Naive thymus-derived CD4-positive, alpha-beta T cell (primary cell): Measurements from ENCODE around the gene DYRK1B. TPM values are rescaled to one million over a fixed set of nuclear protein-coding genes. Genes with fewer than 3 reads are reported as not detected.

Experiments used
- ATAC-seq: fragments of 150-1000 bp; cut with Tn5 transposase; 2 replicates; pipeline ENCODE4 v1.10.0; 2021; ENCODE audit warnings: mild to moderate bottlenecking, moderate library complexity
- CTCF ChIA-PET: fragments of 350-600 bp; sonication (Branson Sonifier 250); formaldehyde crosslinking; loops from one replicate; lab custom pipeline; 2021; ENCODE audit warnings: antibody characterized with exemption; lab: Charles Lee
- POLR2A ChIA-PET: fragments of 350-600 bp; sonication (Branson Sonifier 250); formaldehyde crosslinking; loops from one replicate; lab custom pipeline; 2021; ENCODE audit warnings: antibody characterized with exemption, inconsistent platforms; lab: Charles Lee
- DNase-seq, 9 donors: peaks; one replicate each; pipeline versions ENCODE4 v3.0.0 to v3.0.0-alpha.2; 2020 to 2022; ENCODE audit warnings: mixed read lengths in 1 of 9
- H3K27ac ChIP-seq: one replicate; pipeline ENCODE4 v1.7.0; 2013; ENCODE audit warnings: mild to moderate bottlenecking, low read depth, low read length, moderate library complexity
- H3K27me3 ChIP-seq, 2 donors: one replicate each; pipeline ENCODE4 v1.7.0; 2013; ENCODE audit warnings: low read length in 2 of 2, mild to moderate bottlenecking in 2 of 2, moderate library complexity in 2 of 2; ENCODE audit not compliant: control insufficient read depth in 2 of 2, insufficient read depth in 2 of 2
- H3K36me3 ChIP-seq, 3 experiments: 1 replicate in 2 of 3; 2 replicates in 1 of 3; pipeline ENCODE4 v1.7.0; 2013; ENCODE audit warnings: low read length in 3 of 3, mild to moderate bottlenecking in 3 of 3, moderate library complexity in 1 of 3; ENCODE audit not compliant: insufficient read depth in 3 of 3, control insufficient read depth in 2 of 3
- H3K4me1 ChIP-seq, 2 donors: one replicate each; pipeline ENCODE4 v1.7.0; 2013; ENCODE audit warnings: low read length in 2 of 2, mild to moderate bottlenecking in 2 of 2, moderate library complexity in 1 of 2; ENCODE audit not compliant: control insufficient read depth in 2 of 2, insufficient read depth in 2 of 2
- H3K4me3 ChIP-seq: 2 replicates; pipeline ENCODE4 v1.7.0; 2013; ENCODE audit warnings: mild to moderate bottlenecking, low read length
- H3K9me3 ChIP-seq, 3 experiments: 1 replicate in 2 of 3; 2 replicates in 1 of 3; pipeline ENCODE4 v1.7.0; 2013; ENCODE audit warnings: low read length in 3 of 3; ENCODE audit not compliant: control insufficient read depth in 2 of 3
- H3K27ac Mint-ChIP-seq, 9 donors: one replicate each; pipeline ENCODE4 v1.8.0; 2020 to 2022; ENCODE audit warnings: mixed read lengths in 9 of 9, mild to moderate bottlenecking in 8 of 9, moderate library complexity in 5 of 9, inconsistent platforms in 2 of 9
- H3K27me3 Mint-ChIP-seq, 5 donors: one replicate each; pipeline ENCODE4 v1.8.0; 2021 to 2022; ENCODE audit warnings: mixed read lengths in 5 of 5, mild to moderate bottlenecking in 1 of 5
- H3K36me3 Mint-ChIP-seq, 5 donors: one replicate each; pipeline ENCODE4 v1.8.0; 2020 to 2022; ENCODE audit warnings: mixed read lengths in 5 of 5, mild to moderate bottlenecking in 3 of 5, inconsistent platforms in 1 of 5
- H3K4me1 Mint-ChIP-seq, 7 donors: one replicate each; pipeline ENCODE4 v1.8.0; 2020 to 2022; ENCODE audit warnings: mixed read lengths in 7 of 7, mild to moderate bottlenecking in 3 of 7, inconsistent platforms in 1 of 7
- H3K4me3 Mint-ChIP-seq, 10 donors: one replicate each; pipeline ENCODE4 v1.8.0; 2020 to 2022; ENCODE audit warnings: mild to moderate bottlenecking in 10 of 10, mixed read lengths in 10 of 10, moderate library complexity in 6 of 10, inconsistent platforms in 2 of 10
- H3K9me3 Mint-ChIP-seq, 11 donors: one replicate each; pipeline ENCODE4 v1.8.0; 2020 to 2022; ENCODE audit warnings: mixed read lengths in 11 of 11, mild to moderate bottlenecking in 4 of 11, inconsistent platforms in 1 of 11, moderate library complexity in 1 of 11
- intact Hi-C, 2 donors: fragments of 100-400 bp; cut with micrococcal nuclease; formaldehyde crosslinking; loops; one replicate each; pipeline ENCODE4 v1.15.1; 2023
- polyA plus RNA-seq, 2 donors: library from polyadenylated mRNA; unstranded; fragments of 300-500 nt; fragmentation: Illumina TruSeq; gene quantifications; one replicate each; pipeline ENCODE4 v1.2.3, GENCODE V29; 2021
- total RNA-seq, 6 experiments: library from RNA in 5 of 6; stranded (reverse) in 5 of 6; gene quantifications; 1 replicate in 5 of 6; 2 replicates in 1 of 6; pipeline ENCODE4 v1.2.3 and lab custom pipeline; 2021 to 2026

The DYRK1B gene
- total and polyA plus RNA-seq, 7 experiments from 2014 or later, result 3.0 to 38.9 (median 20.2) TPM

DNA sequence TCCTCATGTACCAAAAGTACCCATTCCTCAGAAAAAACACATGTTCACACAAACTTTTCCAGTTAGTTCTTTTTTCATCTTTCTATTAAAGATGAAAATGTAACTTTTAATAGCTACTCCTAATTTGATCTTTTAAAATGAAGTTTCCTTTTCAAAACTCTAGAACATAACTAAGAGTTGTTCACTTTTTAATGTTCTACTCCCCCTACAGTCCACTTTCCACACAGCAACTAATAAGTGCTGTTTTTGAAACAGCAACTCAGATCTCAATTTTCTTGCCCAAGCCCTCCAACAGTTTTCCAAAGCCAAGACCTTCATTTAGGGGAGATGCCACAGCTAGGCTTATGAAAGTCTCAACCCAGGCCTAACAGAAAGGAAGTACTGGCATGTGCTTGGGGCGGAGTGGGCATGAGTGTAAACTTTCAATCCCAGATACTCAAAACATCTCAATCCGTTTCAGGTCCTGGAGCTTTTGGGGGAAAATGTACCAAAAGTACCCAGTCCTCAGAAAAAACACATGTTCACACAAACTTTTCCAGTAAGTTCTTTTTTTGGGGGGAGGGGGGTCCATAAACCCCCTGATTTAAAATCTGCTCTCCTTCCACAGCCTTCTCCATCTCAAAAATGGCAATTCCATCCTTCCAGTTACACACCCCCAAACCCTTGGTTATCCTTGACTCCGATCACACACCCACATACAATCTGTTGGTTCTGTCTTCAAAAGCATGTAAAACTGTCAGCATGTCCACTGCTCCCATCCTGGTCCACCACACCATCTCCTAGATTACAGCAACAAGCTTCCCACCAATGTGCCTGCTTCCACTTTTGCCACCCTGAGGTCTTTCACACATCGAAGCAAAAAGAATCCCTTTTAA, 10.2 kb upstream of the DYRK1B start:
- H3K27ac ChIP-seq, result peak overlapping the region; percentile 94
- Mint-ChIP-seq H3K9me3 (no peaks in the 10 kb centered on the region), H3K27me3 (no peaks in the 10 kb centered on the region), H3K36me3 (peaks cover 0 to 11% (median 5%) of the 10 kb centered on the region in 5 donors), H3K4me3 (peak overlapping the region; percentile 82 to 95 (median 92)), H3K27ac (peak overlapping the region; percentile 74 to 99 (median 94)), H3K4me1 (peaks cover 39 to 62% (median 52%) of the 10 kb centered on the region in 7 donors)
- POLR2A ChIA-PET, result interaction anchor here (0.6 to 6.5 kb wide), 4 partner anchors 11 to 302 kb away, joined by 3 to 42 read pairs (median 10); partner anchors contain the start of genes DYRK1B and PSMC4
- ATAC-seq (peak; percentile 34), DNase-seq (peak in 7 of 9 donors; percentile 39 to 59 (median 54))
- peaks cover 13 to 43% of the 10 kb centered on the region in 2 donors for H3K4me1 ChIP-seq
- H3K4me3 ChIP-seq, result peak overlapping the region; percentile 0
- CTCF ChIA-PET, result interaction anchor here (0.6 to 5.6 kb wide), 16 partner anchors 11 to 634 kb away, joined by 3 to 41 read pairs (median 4); partner anchors contain the start of genes DYRK1B and PSMC4
- H3K27me3 ChIP-seq, result no peaks in the 10 kb centered on the region
- peaks cover 0 to 16% (median 3%) of the 10 kb centered on the region in 3 experiments for H3K36me3 ChIP-seq
- intact Hi-C loops, result loop anchor here (1.0 to 5.0 kb wide), 5 partner anchors 51 to 407 kb away; partner anchors contain the start of gene RPS16 (in 1 of the 2)
- no peaks in the 10 kb centered on the region for H3K9me3 ChIP-seq

- Mint-ChIP-seq H3K4me1 (peaks cover 39 to 62% (median 52%) of the 10 kb centered on the region in 7 donors), H3K4me3 (peak overlapping the region in 6 of 10 donors; percentile 28 to 66 (median 47)), H3K36me3 (peaks cover 0 to 15% (median 7%) of the 10 kb centered on the region in 5 donors), H3K9me3 (no peaks in the 10 kb centered on the region), H3K27ac (peak overlapping the region in 8 of 9 donors; percentile 2 to 86 (median 74)), H3K27me3 (no peaks in the 10 kb centered on the region)
- DNase-seq (no peak), ATAC-seq (no peak)
- intact Hi-C loops, result loop anchor here (1.0 to 5.0 kb wide), 2 partner anchors 169 to 406 kb away; partner anchors contain the start of gene RPS16 (in 1 of the 2)
- ChIA-PET POLR2A (interaction anchor here (0.6 to 6.5 kb wide), 2 partner anchors 9 to 22 kb away, joined by 4 to 42 read pairs; partner anchors contain the start of gene DYRK1B), CTCF (interaction anchor here (0.7 to 5.6 kb wide), 12 partner anchors 9 to 292 kb away, joined by 3 to 41 read pairs (median 4); partner anchors contain the start of genes DYRK1B and PSMC4)
- H3K4me1 ChIP-seq, result peaks cover 13 to 43% of the 10 kb centered on the region in 2 donors
- peaks cover 9 to 29% (median 10%) of the 10 kb centered on the region in 3 experiments for H3K36me3 ChIP-seq
- no peaks in the 10 kb centered on the region for H3K27me3 ChIP-seq
- no peaks in the 10 kb centered on the region for H3K9me3 ChIP-seq
- no peak overlapping the region for H3K27ac ChIP-seq
- H3K4me3 ChIP-seq, result no peak overlapping the region
These were observed 8.9 kb upstream of the DYRK1B start for GRCh38 chr19:39842693-39843435.

DNA sequence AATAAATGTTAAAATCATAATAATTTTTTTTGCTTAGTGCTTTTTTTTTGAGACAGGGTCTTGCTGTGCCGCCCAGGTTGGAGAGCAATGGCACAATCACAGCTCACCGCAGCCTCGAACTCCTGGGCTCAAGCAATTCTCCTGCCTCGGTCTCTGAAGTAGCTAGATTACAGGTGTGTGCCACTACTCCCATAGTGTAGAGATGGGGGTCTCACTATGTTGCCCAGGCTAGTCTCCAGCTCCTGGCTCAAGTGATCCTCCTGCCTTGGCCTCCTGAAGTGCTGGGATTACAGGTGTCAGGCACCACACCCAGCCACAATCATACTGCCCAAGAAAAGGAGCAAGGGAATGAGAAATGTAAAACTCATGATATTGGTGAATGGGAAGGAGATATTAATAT, 7.1 kb upstream of the DYRK1B start:
- ChIA-PET CTCF (interaction anchor here (5.6 kb wide), 1 partner anchor 49 kb away, joined by 41 read pairs; no protein-coding TSS in a partner anchor), POLR2A (interaction anchor here (0.6 to 0.7 kb wide), 2 partner anchors 155 to 234 kb away, joined by 3 read pairs; no protein-coding TSS in a partner anchor)
- H3K36me3 ChIP-seq, result peaks cover 16 to 46% (median 17%) of the 10 kb centered on the region in 3 experiments
- no peaks in the 10 kb centered on the region for H3K27me3 Mint-ChIP-seq
- H3K36me3 Mint-ChIP-seq, result peaks cover 4 to 27% (median 19%) of the 10 kb centered on the region in 5 donors
- peak overlapping the region in 2 of 9 donors; percentile 32 to 61 for H3K27ac Mint-ChIP-seq
- no peaks in the 10 kb centered on the region for H3K27me3 ChIP-seq
- intact Hi-C loops, result loop anchor here in 1 of 2 donors (5.0 kb wide), 1 partner anchor 404 kb away; the partner anchor contains the start of gene RPS16
- H3K4me3 ChIP-seq, result no peak overlapping the region
- H3K4me1 Mint-ChIP-seq, result peaks cover 30 to 52% (median 41%) of the 10 kb centered on the region in 7 donors
- H3K9me3 ChIP-seq, result no peaks in the 10 kb centered on the region
- peaks cover 7 to 34% of the 10 kb centered on the region in 2 donors for H3K4me1 ChIP-seq
- DNase-seq (no peak), ATAC-seq (no peak)
- no peak overlapping the region for H3K27ac ChIP-seq
- no peak overlapping the region for H3K4me3 Mint-ChIP-seq
- H3K9me3 Mint-ChIP-seq, result no peaks in the 10 kb centered on the region

GRCh38 chr19:39840492-39840891, 6.5 kb upstream of the DYRK1B start:
- no peaks in the 10 kb centered on the region for H3K27me3 Mint-ChIP-seq
- peaks cover 16 to 46% (median 17%) of the 10 kb centered on the region in 3 experiments for H3K36me3 ChIP-seq

GRCh38 chr19:39839678-39840327, 5.8 kb upstream of the DYRK1B start:
- Histone ChIP-seq H3K4me1 (peaks cover 6 to 26% of the 10 kb centered on the region in 2 donors), H3K27ac (no peak overlapping the region), H3K4me3 (no peak overlapping the region), H3K9me3 (no peaks in the 10 kb centered on the region), H3K36me3 (peaks cover 17 to 50% (median 19%) of the 10 kb centered on the region in 3 experiments), H3K27me3 (no peaks in the 10 kb centered on the region)
- no peak overlapping the region for H3K4me3 Mint-ChIP-seq
- POLR2A ChIA-PET, result no interaction called here
- H3K27ac Mint-ChIP-seq, result peak overlapping the region in 1 of 9 donors; percentile 17
- ATAC-seq (no peak), DNase-seq (no peak)
- no peaks in the 10 kb centered on the region for H3K9me3 Mint-ChIP-seq
- peaks cover 4 to 27% (median 19%) of the 10 kb centered on the region in 5 donors for H3K36me3 Mint-ChIP-seq
- CTCF ChIA-PET, result no interaction called here
- H3K27me3 Mint-ChIP-seq, result no peaks in the 10 kb centered on the region
- intact Hi-C loops, result loop anchor here (5.0 to 10.0 kb wide), 2 partner anchors 403 to 905 kb away; partner anchors contain the start of genes MRPS12 (in 1 of the 2), RPS16 (in 1 of the 2) and SARS2 (in 1 of the 2)
- H3K4me1 Mint-ChIP-seq, result peaks cover 25 to 40% (median 32%) of the 10 kb centered on the region in 7 donors

More at GRCh38 chr19:39840492-39840891, 6.5 kb upstream of the DYRK1B start:
- CTCF ChIA-PET, result interaction anchor here (5.6 kb wide), 1 partner anchor 49 kb away, joined by 41 read pairs; no protein-coding TSS in a partner anchor
- peak overlapping the region in 1 of 9 donors; percentile 83 for H3K27ac Mint-ChIP-seq
- no peak for DNase-seq
- H3K4me3 ChIP-seq, result no peak overlapping the region
- H3K9me3 ChIP-seq, result no peaks in the 10 kb centered on the region
- no peak overlapping the region for H3K27ac ChIP-seq
- ATAC-seq, result no peak
- peaks cover 4 to 27% (median 19%) of the 10 kb centered on the region in 5 donors for H3K36me3 Mint-ChIP-seq
- no peaks in the 10 kb centered on the region for H3K27me3 ChIP-seq
- intact Hi-C loops, result loop anchor here in 1 of 2 donors (5.0 kb wide), 1 partner anchor 403 kb away; the partner anchor contains the start of gene RPS16
- no peak overlapping the region for H3K4me3 Mint-ChIP-seq
- POLR2A ChIA-PET, result no interaction called here
- peaks cover 30 to 47% (median 38%) of the 10 kb centered on the region in 7 donors for H3K4me1 Mint-ChIP-seq
- H3K4me1 ChIP-seq, result peaks cover 7 to 33% of the 10 kb centered on the region in 2 donors
- H3K9me3 Mint-ChIP-seq, result no peaks in the 10 kb centered on the region
